K562 (cell line): Measurements from ENCODE around the gene TRIO. TPM values are rescaled to one million over a fixed set of nuclear protein-coding genes. Genes with fewer than 3 reads are reported as not detected.

Source experiments
- ATAC-seq: fragments of 200-7000 bp; cut with Tn5 transposase; 3 replicates; pipeline ENCODE4 v1.9.1; 2020; ENCODE audit warnings: moderate library complexity
- BruUV-seq: library from RNA; stranded (reverse); fragments of 400-500 nt; replicated peaks from 2 replicates; lab custom pipeline; 2021; lab: Mats Ljungman, UMichigan
- CTCF ChIA-PET: fragments of 300-600 bp; formaldehyde crosslinking; extraction: SDS; loops from one replicate; lab custom pipeline; 2021; ENCODE audit warnings: low intra/inter-chr PET ratio; lab: Yijun Ruan, JAX
- POLR2A ChIA-PET: fragments of 300-600, 350-650 bp; sonication (Branson Sonifier 250); formaldehyde crosslinking; extraction: SDS; loops from one replicate; lab custom pipeline; 2021; ENCODE audit warnings: antibody characterized with exemption, inconsistent platforms; lab: Yijun Ruan, JAX
- DNase-seq, 4 experiments: peaks; one replicate each; pipeline versions ENCODE4 v3.0.0 to v3.0.0-alpha.2; 2011 to 2018; ENCODE audit warnings: low spot score in 3 of 4, mixed read lengths in 3 of 4; ENCODE audit errors: extremely low read depth in 1 of 4
- FAIRE-seq: peaks from 2 replicates; lab custom pipeline; 2011; peaks lifted over from hg19 to GRCh38; lab: Jason Lieb, UNC
- H2AFZ ChIP-seq: 2 replicates; pipeline ENCODE4 v1.6.0; 2011; ENCODE audit warnings: low read depth, low read length, control low read depth, inconsistent platforms
- H3K27ac ChIP-seq: fragments of 200-600 bp; 3 replicates; pipeline ENCODE4 v1.8.0; 2011; ENCODE audit warnings: low read depth, mild to moderate bottlenecking, control low read depth, inconsistent platforms, low read length, moderate library complexity, mixed read lengths; ENCODE audit errors: extremely low read depth
- H3K27me3 ChIP-seq, 2 experiments: fragments of 300-600 bp in 1 of 2; 2 replicates in 1 of 2; 3 replicates in 1 of 2; pipeline versions ENCODE4 v1.6.0 to v1.8.0; 2011; ENCODE audit warnings: inconsistent platforms in 2 of 2, low read length in 2 of 2, mild to moderate bottlenecking in 1 of 2, mixed read lengths in 1 of 2, moderate library complexity in 1 of 2; ENCODE audit not compliant: control insufficient read depth in 2 of 2, insufficient read depth in 2 of 2
- H3K36me3 ChIP-seq: fragments of 300-600 bp; 3 replicates; pipeline ENCODE4 v1.8.0; 2011; ENCODE audit warnings: mild to moderate bottlenecking, low read length, inconsistent platforms; ENCODE audit not compliant: control insufficient read depth, insufficient read depth
- H3K4me1 ChIP-seq, 2 experiments: fragments of 200-600 bp in 1 of 2; replicated peaks in 1 of 2; 2 replicates in 1 of 2; 3 replicates in 1 of 2; pipeline versions ENCODE4 v1.5.1 to v1.8.0; 2011; ENCODE audit warnings: inconsistent platforms in 2 of 2, low read length in 2 of 2, mild to moderate bottlenecking in 1 of 2, mixed read lengths in 1 of 2, moderate library complexity in 1 of 2; ENCODE audit not compliant: control insufficient read depth in 2 of 2, insufficient read depth in 2 of 2
- H3K4me2 ChIP-seq: 2 replicates; pipeline ENCODE4 v1.6.1; 2011; ENCODE audit warnings: low read length, control low read depth, inconsistent platforms, mixed read lengths; ENCODE audit not compliant: insufficient read depth
- H3K4me3 ChIP-seq: fragments of 200-600 bp; sonication (generic), shearing (Covaris generic); 2 replicates; pipeline ENCODE4 v1.5.1; 2016; ENCODE audit warnings: control low read depth, inconsistent platforms
- H3K79me2 ChIP-seq: fragments of 200-600 bp; 3 replicates; pipeline ENCODE4 v1.8.0; 2011; ENCODE audit warnings: low read length, inconsistent platforms; ENCODE audit not compliant: control insufficient read depth, insufficient read depth
- H3K9ac ChIP-seq, 2 experiments: 2 replicates each; pipeline versions ENCODE4 v1.6.0 to v1.6.1; 2011; ENCODE audit warnings: low read depth in 2 of 2, low read length in 2 of 2, control low read depth in 1 of 2, inconsistent platforms in 1 of 2, mild to moderate bottlenecking in 1 of 2, mixed read lengths in 1 of 2; ENCODE audit not compliant: insufficient read depth in 1 of 2
- H3K9me1 ChIP-seq: one replicate; pipeline ENCODE4 v1.6.0; 2011; ENCODE audit warnings: inconsistent platforms, mild to moderate bottlenecking, low read length, moderate library complexity; ENCODE audit not compliant: control insufficient read depth, insufficient read depth
- H3K9me3 ChIP-seq: replicated peaks from 2 replicates; pipeline ENCODE4 v1.5.1; 2011; ENCODE audit warnings: low read depth, low read length, inconsistent platforms; ENCODE audit not compliant: control insufficient read depth, insufficient read depth
- H4K20me1 ChIP-seq: replicated peaks from 2 replicates; pipeline ENCODE4 v1.6.1; 2011; ENCODE audit warnings: low read length, inconsistent platforms, mixed read lengths; ENCODE audit not compliant: control insufficient read depth, insufficient read depth
- BDP1 ChIP-seq: IDR thresholded peaks from 3 replicates; pipeline ENCODE4 v1.6.1; 2011; ENCODE audit not compliant: insufficient read length, insufficient read depth
- CBX2 ChIP-seq: fragments of 200-600 bp; sonication (generic); IDR thresholded peaks from one replicate; pipeline ENCODE4 v1.6.1; 2012; ENCODE audit warnings: mild to moderate bottlenecking, low read length, inconsistent platforms; ENCODE audit not compliant: insufficient read depth, poor library complexity, severe bottlenecking
- CHD1 ChIP-seq: fragments of 200-600 bp; sonication (generic); IDR thresholded peaks from one replicate; pipeline ENCODE4 v1.6.1; 2012; ENCODE audit warnings: mild to moderate bottlenecking, moderate library complexity, low read length, inconsistent platforms
- ETS1 ChIP-seq: conservative IDR thresholded peaks from 2 replicates; pipeline ENCODE4 v1.6.1; 2011; ENCODE audit warnings: low read depth, mild to moderate bottlenecking, low read length; ENCODE audit not compliant: control insufficient read depth
- ETV1 ChIP-seq: fragments of 450-650 bp; conservative IDR thresholded peaks from 2 replicates; pipeline ENCODE4 v1.6.1; 2016; ENCODE audit warnings: missing genetic modification characterization, control low read depth, low read depth, missing compliant biosample characterization
- FOXM1 ChIP-seq, 2 experiments: fragments of 450-650 bp in 1 of 2; sonication (generic) in 1 of 2; formaldehyde crosslinking in 1 of 2; IDR thresholded peaks; 2 replicates each; pipeline versions ENCODE4 v1.6.1 to v1.9.0; 2017 to 2022; ENCODE audit warnings: low read depth in 2 of 2, mild to moderate bottlenecking in 2 of 2, missing genetic modification reagents in 1 of 2, moderate library complexity in 1 of 2
- PHB ChIP-seq: fragments of 250-450 bp; sonication (Bioruptor Pico); IDR thresholded peaks from 2 replicates; pipeline ENCODE4 v1.5.0; 2021
- RBM15 ChIP-seq: fragments of 200-400 bp; formaldehyde crosslinking; IDR thresholded peaks from 2 replicates; pipeline ENCODE4 v1.6.1; 2018; ENCODE audit warnings: mild to moderate bottlenecking, low read length, moderate library complexity; ENCODE audit not compliant: insufficient read depth
- SAP30 ChIP-seq: fragments of 200-600 bp; sonication (generic); IDR thresholded peaks from 2 replicates; pipeline ENCODE4 v1.6.1; 2012; ENCODE audit warnings: borderline replicate concordance, low read depth, mild to moderate bottlenecking, moderate library complexity, low read length, control low read depth, inconsistent platforms; ENCODE audit not compliant: insufficient read depth, poor library complexity, severe bottlenecking
- SNAPC5 ChIP-seq: fragments of 250-450 bp; sonication (Bioruptor Pico); IDR thresholded peaks from 2 replicates; pipeline ENCODE4 v1.8.0; 2021; ENCODE audit warnings: moderate library complexity, mild to moderate bottlenecking, inconsistent platforms
- ZNF121 ChIP-seq: sonication (generic); formaldehyde crosslinking; conservative IDR thresholded peaks from 2 replicates; pipeline ENCODE4 v1.8.0; 2022; ENCODE audit warnings: missing genetic modification reagents
- ZNF316 ChIP-seq: fragments of 450-650 bp; IDR thresholded peaks from 2 replicates; pipeline ENCODE4 v1.6.1; 2016
- WGBS: fragments of 100-300 bp; shearing (Covaris generic); methylation state at CpG from one replicate; pipeline ENCODE4 v1.1.6; 2016; ENCODE audit warnings: low coverage, mixed read lengths; ENCODE audit not compliant: insufficient coverage; ENCODE audit errors: missing lambda C conversion rate; 5-methylcytosine and 5-hydroxymethylcytosine counted together
- in situ Hi-C: fragments of 300-500 bp; cut with MboI; formaldehyde crosslinking; loops from 4 replicates; pipeline ENCODE4 v1.15.0; 2018; ENCODE audit warnings: inconsistent platforms, mixed read lengths
- intact Hi-C: fragments of 100-400 bp; cut with micrococcal nuclease; formaldehyde crosslinking; loops from 2 replicates; pipeline ENCODE4 v1.14.2; 2022
- polyA plus RNA-seq, 8 experiments: library from polyadenylated mRNA; depleted of rRNA in 4 of 8; stranded (reverse) in 5 of 8; unstranded in 3 of 8; fragments of >200 nt; fragmentation: Nextera tagmentation in 2 of 8; fragmentation: Illumina TruSeq in 1 of 8; extraction: Ambion mirVana in 2 of 8; extraction: Trizol in 1 of 8; gene quantifications; 2 replicates each; pipeline versions ENCODE4 v1.2.1 to v1.2.3, GENCODE V29; 2011 to 2014; ENCODE audit warnings: inconsistent platforms in 1 of 8, missing spikeins in 1 of 8
- total RNA-seq, 7 experiments: library from RNA; depleted of rRNA in 6 of 7; stranded (reverse); fragments of >200 nt in 6 of 7; fragmentation: Illumina TruSeq in 2 of 7; extraction: Trizol in 2 of 7; gene quantifications; 2 replicates each; pipeline versions ENCODE4 v1.2.1 to v1.2.3, GENCODE V29; 2011 to 2021; ENCODE audit warnings: low replicate concordance in 1 of 7
- TF ChIP-seq, protein P1 (sequence below), 3 experiments: fragments of 200-800 bp in 1 of 3; fragments of 250-450 bp in 1 of 3; fragments of 450-650 bp in 1 of 3; sonication (Bioruptor Pico) in 1 of 3; sonication (Bioruptor generic) in 1 of 3; formaldehyde crosslinking in 1 of 3; IDR thresholded peaks; 2 replicates each; pipeline versions ENCODE4 v1.6.1 to v1.8.0; 2016 to 2022; ENCODE audit warnings: mild to moderate bottlenecking in 2 of 3, missing genetic modification characterization in 2 of 3, missing compliant biosample characterization in 1 of 3, moderate library complexity in 1 of 3
- TF ChIP-seq, protein P2 (sequence below): fragments of 450-650 bp; IDR thresholded peaks from one replicate; pipeline ENCODE4 v1.6.1; 2018; ENCODE audit warnings: mild to moderate bottlenecking, moderate library complexity; ENCODE audit not compliant: partially characterized antibody

TRIO gene
- total and polyA plus RNA-seq, 9 of the 15 experiments (the other 6 are each of a cell fraction or from before 2014, with no cell fraction given), result 0.24 to 5.0 (median 1.1) TPM

DNA sequence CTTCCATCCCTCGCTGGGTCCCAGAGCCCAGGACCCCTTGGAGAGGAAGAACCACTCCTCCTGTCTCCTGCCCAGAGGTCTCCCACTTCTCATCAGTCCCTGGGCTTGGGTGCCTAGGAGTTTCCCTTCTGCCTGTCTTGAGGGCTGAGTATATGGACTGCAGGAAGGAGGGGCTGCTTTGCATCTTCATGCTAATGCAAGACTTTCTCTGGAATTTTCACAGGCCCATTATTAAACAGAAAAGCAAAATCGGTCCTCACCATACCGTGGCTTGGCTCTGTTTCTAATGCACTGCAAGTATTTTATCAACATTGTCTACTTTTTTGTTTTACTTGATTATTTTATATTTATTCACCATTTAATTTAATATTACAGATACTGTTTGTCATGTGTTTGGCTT is 34.5 kb downstream of the TRIO start (continued):
- TF ChIP-seq, protein P1, sequence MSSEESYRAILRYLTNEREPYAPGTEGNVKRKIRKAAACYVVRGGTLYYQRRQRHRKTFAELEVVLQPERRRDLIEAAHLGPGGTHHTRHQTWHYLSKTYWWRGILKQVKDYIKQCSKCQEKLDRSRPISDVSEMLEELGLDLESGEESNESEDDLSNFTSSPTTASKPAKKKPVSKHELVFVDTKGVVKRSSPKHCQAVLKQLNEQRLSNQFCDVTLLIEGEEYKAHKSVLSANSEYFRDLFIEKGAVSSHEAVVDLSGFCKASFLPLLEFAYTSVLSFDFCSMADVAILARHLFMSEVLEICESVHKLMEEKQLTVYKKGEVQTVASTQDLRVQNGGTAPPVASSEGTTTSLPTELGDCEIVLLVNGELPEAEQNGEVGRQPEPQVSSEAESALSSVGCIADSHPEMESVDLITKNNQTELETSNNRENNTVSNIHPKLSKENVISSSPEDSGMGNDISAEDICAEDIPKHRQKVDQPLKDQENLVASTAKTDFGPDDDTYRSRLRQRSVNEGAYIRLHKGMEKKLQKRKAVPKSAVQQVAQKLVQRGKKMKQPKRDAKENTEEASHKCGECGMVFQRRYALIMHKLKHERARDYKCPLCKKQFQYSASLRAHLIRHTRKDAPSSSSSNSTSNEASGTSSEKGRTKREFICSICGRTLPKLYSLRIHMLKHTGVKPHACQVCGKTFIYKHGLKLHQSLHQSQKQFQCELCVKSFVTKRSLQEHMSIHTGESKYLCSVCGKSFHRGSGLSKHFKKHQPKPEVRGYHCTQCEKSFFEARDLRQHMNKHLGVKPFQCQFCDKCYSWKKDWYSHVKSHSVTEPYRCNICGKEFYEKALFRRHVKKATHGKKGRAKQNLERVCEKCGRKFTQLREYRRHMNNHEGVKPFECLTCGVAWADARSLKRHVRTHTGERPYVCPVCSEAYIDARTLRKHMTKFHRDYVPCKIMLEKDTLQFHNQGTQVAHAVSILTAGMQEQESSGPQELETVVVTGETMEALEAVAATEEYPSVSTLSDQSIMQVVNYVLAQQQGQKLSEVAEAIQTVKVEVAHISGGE (CRISPR knock-in tag; IDR thresholded peaks at IDR 0.05), result no peak
- TF ChIP-seq ZNF121 (CRISPR knock-in tag) (no peak), ETS1 (no peak)
- TF ChIP-seq, all 486 proteins: peak for 0

- no peaks in the 10 kb centered on the region for H3K9me1 ChIP-seq
- WGBS, result 0% methylated on average over 4 of the region's 4 CpGs
- H3K9me3 ChIP-seq, result no peaks in the 10 kb centered on the region
- no peak overlapping the region for H3K4me2 ChIP-seq
- H3K4me1 ChIP-seq, result peaks cover 0 to 4% of the 10 kb centered on the region in 2 experiments; a peak in 1 of 5 replicates
- no peaks in the 10 kb centered on the region for H3K79me2 ChIP-seq
- in situ Hi-C loops, result no loop called here
- FAIRE-seq (no peak), ATAC-seq (no peak), DNase-seq (no peak)
- no peak overlapping the region for H2AFZ ChIP-seq
- H3K9ac ChIP-seq, result no peak overlapping the region
- H3K27me3 ChIP-seq, result peaks cover 14 to 27% of the 10 kb centered on the region in 2 experiments; a peak in 4 of 5 replicates
- H4K20me1 ChIP-seq, result 0 out of 2 replicates have a peak, but pooled peaks cover 3% of the 10 kb centered on the region
- no peaks in the 10 kb centered on the region for H3K36me3 ChIP-seq
- no peak overlapping the region for H3K4me3 ChIP-seq
- intact Hi-C loops, result no loop called here
- H3K27ac ChIP-seq, result no peak overlapping the region
- ChIA-PET POLR2A (no interaction called here), CTCF (no interaction called here)
- no TSS peak for BruUV-seq
- TF ChIP-seq CHD1, result no peak
- TF ChIP-seq, protein P2, sequence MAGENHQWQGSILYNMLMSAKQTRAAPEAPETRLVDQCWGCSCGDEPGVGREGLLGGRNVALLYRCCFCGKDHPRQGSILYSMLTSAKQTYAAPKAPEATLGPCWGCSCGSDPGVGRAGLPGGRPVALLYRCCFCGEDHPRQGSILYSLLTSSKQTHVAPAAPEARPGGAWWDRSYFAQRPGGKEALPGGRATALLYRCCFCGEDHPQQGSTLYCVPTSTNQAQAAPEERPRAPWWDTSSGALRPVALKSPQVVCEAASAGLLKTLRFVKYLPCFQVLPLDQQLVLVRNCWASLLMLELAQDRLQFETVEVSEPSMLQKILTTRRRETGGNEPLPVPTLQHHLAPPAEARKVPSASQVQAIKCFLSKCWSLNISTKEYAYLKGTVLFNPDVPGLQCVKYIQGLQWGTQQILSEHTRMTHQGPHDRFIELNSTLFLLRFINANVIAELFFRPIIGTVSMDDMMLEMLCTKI, result no peak
- no peak for TF ChIP-seq ZNF316
- TF ChIP-seq FOXM1 (IDR thresholded peaks at IDR 0.05; ENCODE audit: low read depth), result no peak
- TF ChIP-seq FOXM1 (CRISPR knock-in tag; IDR thresholded peaks at IDR 0.05; ENCODE audit: low read depth), result no peak
- TF ChIP-seq BDP1, result no peak
- no peak for TF ChIP-seq ETV1
- TF ChIP-seq RBM15, result no peak
- no peak for TF ChIP-seq PHB (CRISPR knock-in tag)
- TF ChIP-seq CBX2, result no peak
- no peak for TF ChIP-seq SAP30
- no peak for TF ChIP-seq SNAPC5 (CRISPR knock-in tag)
Measured at GRCh38 chr5:14178091-14178490, 34.9 kb downstream of the TRIO start.
